HG03095 (cell line): ENCODE data around the gene WDTC1.
A peak's percentile ranks its signal among the peaks of the same experiment; 100 is the strongest.

Experiments used
- ATAC-seq: cut with Tn5 transposase; IDR thresholded peaks from one replicate; pipeline ENCODE4 v1.9.1; 2021; ENCODE audit warnings: moderate library complexity; ENCODE audit not compliant: unreplicated experiment

WDTC1 gene

GRCh38 chr1:27300341-27301051 lies 66.1 kb downstream of the WDTC1 start:
- no peak for ATAC-seq

GRCh38 chr1:27301052-27301422 lies 66.6 kb downstream of the WDTC1 start:
- ATAC-seq, result no peak

GRCh38 chr1:27301582-27302199 lies 67.3 kb downstream of the WDTC1 start:
- no peak for ATAC-seq

- ATAC-seq, result no peak
Observed at GRCh38 chr1:27302612-27303011, 68.2 kb downstream of the WDTC1 start.

- ATAC-seq, result no peak
Observed at GRCh38 chr1:27303509-27303908, 69.1 kb downstream of the WDTC1 start.

- no peak for ATAC-seq
Observed at GRCh38 chr1:27306071-27306470, 71.6 kb downstream of the WDTC1 start.

- ATAC-seq, result no peak
Observed at GRCh38 chr1:27306892-27307761, 72.7 kb downstream of the WDTC1 start.

GRCh38 chr1:27307874-27308598 lies 73.6 kb downstream of the WDTC1 start:
- ATAC-seq, result no peak

GRCh38 chr1:27314169-27314568 lies 79.7 kb downstream of the WDTC1 start:
- ATAC-seq, result no peak

GRCh38 chr1:27314737-27315136 lies 80.3 kb downstream of the WDTC1 start:
- no peak for ATAC-seq

GRCh38 chr1:27316860-27317259 lies 82.4 kb downstream of the WDTC1 start:
- no peak for ATAC-seq

GRCh38 chr1:27318136-27318535 lies 83.7 kb downstream of the WDTC1 start:
- no peak for ATAC-seq

GRCh38 chr1:27318596-27318995 lies 84.2 kb downstream of the WDTC1 start:
- ATAC-seq, result no peak

- ATAC-seq, result peak; percentile 88
Observed at GRCh38 chr1:27321813-27322568, 87.6 kb downstream of the WDTC1 start, which contains the start of gene TMEM222. Gene TMEM222, plus strand, starts transcription at chr1:27322163. Its CDS starts 35 bp downstream, at chr1:27322198.

GRCh38 chr1:27322569-27323240 lies 88.3 kb downstream of the WDTC1 start:
- ATAC-seq, result peak; percentile 2

- ATAC-seq, result no peak
Observed at GRCh38 chr1:27325286-27325685, 90.9 kb downstream of the WDTC1 start.

GRCh38 chr1:27327964-27328363 lies 93.5 kb downstream of the WDTC1 start:
- ATAC-seq, result no peak

GRCh38 chr1:27330786-27331185 lies 96.4 kb downstream of the WDTC1 start:
- ATAC-seq, result no peak

GRCh38 chr1:27331426-27331825 lies 97.0 kb downstream of the WDTC1 start:
- ATAC-seq, result no peak

- ATAC-seq, result no peak
Observed at GRCh38 chr1:27331922-27332321, 97.5 kb downstream of the WDTC1 start.
